Right cardiac atrium (tissue), 5 donors: ENCODE data around the gene NCAPD3. TPM values are rescaled to one million over a fixed set of nuclear protein-coding genes. Genes with fewer than 3 reads are reported as not detected.

Experiments used
- polyA plus RNA-seq: library from polyadenylated mRNA; stranded (reverse); fragments of 200-250 nt; gene quantifications from one replicate; pipeline ENCODE4 v1.2.3, GENCODE V29; 2013
- total RNA-seq, 4 donors: library from RNA; stranded (reverse); fragmentation: NEBNext Ultra II Directional; extraction: Animal tissue kit (Norgen Biotek cat#: 25700); gene quantifications; one replicate each; pipeline ENCODE4 v1.2.1, GENCODE V29; 2021
- donor health status: healthy with polysubstance abuse.
- donor health status: DM: no; HTN: yes; CAD: no.
- donor health status: DM: no; HTN: no; CAD: no.
- donor health status: DM: no; HTN: yes; CAD: no; lungs with severe emphysema.
- donor health status: DM: yes; HTN: yes; CAD: no.

Gene NCAPD3
- total and polyA plus RNA-seq, 5 donors: 5.4 to 11.1 (median 9.6) TPM

Other genes with a start within 250 kb of the NCAPD3 start
- gene JAM3, start 154.9 kb downstream of the NCAPD3 start, total RNA-seq: 10 to 100 TPM; 44.5 to 45.5 (median 44.9) TPM
- gene JAM3, start 154.9 kb downstream of the NCAPD3 start, polyA plus RNA-seq: 22.2 TPM
- gene VPS26B, start 704 bp upstream of the NCAPD3 start, total RNA-seq: 10 to 100 TPM; 31.5 to 38.0 (median 35.2) TPM
- gene VPS26B, start 704 bp upstream of the NCAPD3 start, polyA plus RNA-seq: 18.7 TPM
- 10 to 100 TPM; 35.6 to 51.3 (median 44.2) TPM for gene THYN1, start 29.4 kb upstream of the NCAPD3 start, total RNA-seq
- gene THYN1, start 29.4 kb upstream of the NCAPD3 start, polyA plus RNA-seq: 57.0 TPM
- 10 to 100 TPM; 18.7 to 34.6 (median 27.3) TPM for gene ACAD8, start 29.6 kb upstream of the NCAPD3 start, total RNA-seq
- 25.6 TPM for gene ACAD8, start 29.6 kb upstream of the NCAPD3 start, polyA plus RNA-seq
- not detected for gene GLB1L3, start 52.4 kb upstream of the NCAPD3 start, total RNA-seq
- gene GLB1L3, start 52.4 kb upstream of the NCAPD3 start, polyA plus RNA-seq: not detected
- 1 to 10 TPM in 2 of 4 donors, under 1 TPM in 2; 0.85 to 1.6 (median 1.2) TPM for gene GLB1L2, start 108.0 kb upstream of the NCAPD3 start, total RNA-seq
- gene GLB1L2, start 108.0 kb upstream of the NCAPD3 start, polyA plus RNA-seq: 0.61 TPM
- gene B3GAT1, start 188.3 kb upstream of the NCAPD3 start, total RNA-seq: under 1 TPM in 3 of 4 donors, not detected in 1; 0.08 to 0.32 (median 0.29) TPM
- 0.18 TPM for gene B3GAT1, start 188.3 kb upstream of the NCAPD3 start, polyA plus RNA-seq